Astrocyte (in vitro differentiated cells and primary cell): ENCODE results near the gene COG4. TPM values are rescaled to one million over a fixed set of nuclear protein-coding genes. Genes with fewer than 3 reads are reported as not detected.

ENCODE experiments used
- DNase-seq: peaks from one replicate; pipeline ENCODE4 v3.0.0-alpha.2; 2010; ENCODE audit warnings: low read depth
- FAIRE-seq: peaks from 2 replicates; lab custom pipeline; 2011; peaks lifted over from hg19 to GRCh38; lab: Jason Lieb, UNC
- H2AFZ ChIP-seq: 2 replicates; pipeline ENCODE4 v1.6.0; 2012; ENCODE audit warnings: low read depth, low read length, inconsistent platforms
- H3K27ac ChIP-seq: 2 replicates; pipeline ENCODE4 v1.5.1; 2011; ENCODE audit warnings: low read depth, low read length, inconsistent platforms
- H3K27me3 ChIP-seq: 2 replicates; pipeline ENCODE4 v1.6.0; 2011; ENCODE audit warnings: low read length, inconsistent platforms; ENCODE audit not compliant: insufficient read depth
- H3K36me3 ChIP-seq: 2 replicates; pipeline ENCODE4 v1.5.1; 2011; ENCODE audit warnings: low read length, inconsistent platforms; ENCODE audit not compliant: insufficient read depth
- H3K4me1 ChIP-seq: 2 replicates; pipeline ENCODE4 v1.5.1; 2011; ENCODE audit warnings: low read length, inconsistent platforms; ENCODE audit not compliant: insufficient read depth
- H3K4me2 ChIP-seq: 2 replicates; pipeline ENCODE4 v1.6.0; 2012; ENCODE audit warnings: low read length, inconsistent platforms
- H3K4me3 ChIP-seq: 2 replicates; pipeline ENCODE4 v1.5.1; 2011; ENCODE audit warnings: low read depth, mild to moderate bottlenecking, low read length, inconsistent platforms; ENCODE audit not compliant: insufficient read depth
- H3K79me2 ChIP-seq: 2 replicates; pipeline ENCODE4 v1.6.0; 2012; ENCODE audit warnings: mild to moderate bottlenecking, low read length, inconsistent platforms; ENCODE audit not compliant: insufficient read depth
- H3K9ac ChIP-seq: 2 replicates; pipeline ENCODE4 v1.6.0; 2012; ENCODE audit warnings: mild to moderate bottlenecking, low read length, inconsistent platforms
- H3K9me3 ChIP-seq: 2 replicates; pipeline ENCODE4 v1.5.1; 2012; ENCODE audit warnings: low read depth, mild to moderate bottlenecking, low read length, inconsistent platforms; ENCODE audit not compliant: insufficient read depth
- H4K20me1 ChIP-seq: 2 replicates; pipeline ENCODE4 v1.6.0; 2012; ENCODE audit warnings: low read length, inconsistent platforms; ENCODE audit not compliant: insufficient read depth
- H3K27ac Mint-ChIP-seq: one replicate; pipeline ENCODE4 v1.8.0; 2021; ENCODE audit warnings: mild to moderate bottlenecking, mixed read lengths; ENCODE audit not compliant: unreplicated experiment
- H3K27me3 Mint-ChIP-seq: one replicate; pipeline ENCODE4 v1.8.0; 2021; ENCODE audit warnings: low read depth, mixed read lengths; ENCODE audit not compliant: unreplicated experiment
- H3K36me3 Mint-ChIP-seq: one replicate; pipeline ENCODE4 v1.8.0; 2021; ENCODE audit warnings: low read depth, mixed read lengths; ENCODE audit not compliant: unreplicated experiment
- H3K4me1 Mint-ChIP-seq: one replicate; pipeline ENCODE4 v1.8.0; 2021; ENCODE audit warnings: low read depth, mixed read lengths; ENCODE audit not compliant: unreplicated experiment
- H3K4me3 Mint-ChIP-seq: one replicate; pipeline ENCODE4 v1.8.0; 2021; ENCODE audit warnings: mild to moderate bottlenecking, moderate library complexity, mixed read lengths; ENCODE audit not compliant: unreplicated experiment
- H3K9me3 Mint-ChIP-seq: one replicate; pipeline ENCODE4 v1.8.0; 2021; ENCODE audit warnings: mild to moderate bottlenecking, mixed read lengths; ENCODE audit not compliant: unreplicated experiment
- CTCF ChIP-seq: IDR thresholded peaks from 2 replicates; pipeline ENCODE4 v1.5.1; 2011; ENCODE audit warnings: low read depth, mild to moderate bottlenecking, inconsistent platforms, low read length, moderate library complexity; ENCODE audit not compliant: insufficient read depth
- EZH2 ChIP-seq: IDR thresholded peaks from 2 replicates; pipeline ENCODE4 v1.6.1; 2012; ENCODE audit warnings: mild to moderate bottlenecking, low read length, inconsistent platforms; ENCODE audit not compliant: insufficient read depth
- total RNA-seq: library from RNA; stranded (reverse); gene quantifications from 2 replicates; pipeline ENCODE4 v1.2.1, GENCODE V29; 2021

Gene COG4
- total RNA-seq, 1 donor from 2014 or later: 42.6 TPM

GRCh38 chr16:70551788-70552187 is 28.4 kb upstream of the COG4 start:
- no peaks in the 10 kb centered on the region for H3K27me3 ChIP-seq
- no peaks in the 10 kb centered on the region for H3K9me3 ChIP-seq
- no peak overlapping the region for H3K4me3 Mint-ChIP-seq
- no peak overlapping the region for H3K4me3 ChIP-seq
- H3K4me1 ChIP-seq: peaks cover 21% of the 10 kb centered on the region
- no peak overlapping the region for H2AFZ ChIP-seq
- no peak overlapping the region for H3K27ac ChIP-seq
- TF ChIP-seq CTCF (no peak), EZH2 (no peak)
- FAIRE-seq (no peak), DNase-seq (no peak)
- H3K36me3 ChIP-seq: peaks cover 76% of the 10 kb centered on the region
- peaks cover 89% of the 10 kb centered on the region for H4K20me1 ChIP-seq
- peaks cover 75% of the 10 kb centered on the region for H3K79me2 ChIP-seq
- H3K27me3 Mint-ChIP-seq: no peaks in the 10 kb centered on the region
- no peak overlapping the region for H3K9ac ChIP-seq
- peaks cover 34% of the 10 kb centered on the region for H3K4me1 Mint-ChIP-seq
- H3K36me3 Mint-ChIP-seq: peaks cover 34% of the 10 kb centered on the region
- H3K27ac Mint-ChIP-seq: no peak overlapping the region
- H3K4me2 ChIP-seq: no peak overlapping the region
- no peaks in the 10 kb centered on the region for H3K9me3 Mint-ChIP-seq

GRCh38 chr16:70550082-70550481 is 26.7 kb upstream of the COG4 start:
- Mint-ChIP-seq H3K36me3 (peaks cover 25% of the 10 kb centered on the region), H3K27me3 (no peaks in the 10 kb centered on the region), H3K4me3 (no peak overlapping the region), H3K4me1 (peaks cover 28% of the 10 kb centered on the region), H3K27ac (no peak overlapping the region), H3K9me3 (no peaks in the 10 kb centered on the region)
- no peak overlapping the region for H3K4me3 ChIP-seq
- no peak overlapping the region for H3K9ac ChIP-seq
- H3K9me3 ChIP-seq: no peaks in the 10 kb centered on the region
- H2AFZ ChIP-seq: no peak overlapping the region
- no peak overlapping the region for H3K4me2 ChIP-seq
- no peak for FAIRE-seq
- no peak overlapping the region for H3K27ac ChIP-seq
- DNase-seq: no peak
- H3K36me3 ChIP-seq: peaks cover 75% of the 10 kb centered on the region
- peaks cover 16% of the 10 kb centered on the region for H3K4me1 ChIP-seq
- peaks cover 89% of the 10 kb centered on the region for H4K20me1 ChIP-seq
- TF ChIP-seq CTCF (no peak), EZH2 (no peak)
- H3K79me2 ChIP-seq: peaks cover 78% of the 10 kb centered on the region
- no peaks in the 10 kb centered on the region for H3K27me3 ChIP-seq

GRCh38 chr16:70548936-70549335 is 25.6 kb upstream of the COG4 start:
- Mint-ChIP-seq H3K36me3 (peaks cover 19% of the 10 kb centered on the region), H3K4me3 (no peak overlapping the region)

More at GRCh38 chr16:70548936-70549335, 25.6 kb upstream of the COG4 start:
- Histone ChIP-seq H2AFZ (no peak overlapping the region), H3K9me3 (no peaks in the 10 kb centered on the region), H3K4me1 (peaks cover 11% of the 10 kb centered on the region), H3K4me2 (no peak overlapping the region), H3K9ac (no peak overlapping the region), H3K27me3 (no peaks in the 10 kb centered on the region), H3K4me3 (no peak overlapping the region), H3K36me3 (peaks cover 75% of the 10 kb centered on the region), H3K27ac (no peak overlapping the region), H3K79me2 (peaks cover 80% of the 10 kb centered on the region), H4K20me1 (peaks cover 88% of the 10 kb centered on the region)
- H3K9me3 Mint-ChIP-seq: no peaks in the 10 kb centered on the region
- H3K27ac Mint-ChIP-seq: peak overlapping the region; percentile 41
- DNase-seq (no peak), FAIRE-seq (no peak)
- no peaks in the 10 kb centered on the region for H3K27me3 Mint-ChIP-seq
- TF ChIP-seq EZH2 (no peak), CTCF (no peak)
- H3K4me1 Mint-ChIP-seq: peaks cover 21% of the 10 kb centered on the region
